Mesenteric fat pad (tissue), 1 donor: Measurements from ENCODE around the gene OBSCN. TPM values are rescaled to one million over a fixed set of nuclear protein-coding genes. Genes with fewer than 3 reads are reported as not detected.
A peak's percentile ranks its signal among the peaks of the same experiment; 100 is the strongest.

Experiments
- DNase-seq: peaks from one replicate; pipeline ENCODE4 v3.0.0-alpha.2; 2020; ENCODE audit warnings: low spot score
- total RNA-seq: library from RNA; stranded (reverse); fragmentation: NEBNext Ultra II Directional; extraction: Animal tissue kit (Norgen Biotek cat#: 25700); gene quantifications from one replicate; pipeline ENCODE4 v1.2.1, GENCODE V29; 2021
- donor health status: DM: yes; HTN: yes; CAD: no.

OBSCN gene
- total RNA-seq, 1 donor from 2014 or later, result 3.7 TPM

DNA sequence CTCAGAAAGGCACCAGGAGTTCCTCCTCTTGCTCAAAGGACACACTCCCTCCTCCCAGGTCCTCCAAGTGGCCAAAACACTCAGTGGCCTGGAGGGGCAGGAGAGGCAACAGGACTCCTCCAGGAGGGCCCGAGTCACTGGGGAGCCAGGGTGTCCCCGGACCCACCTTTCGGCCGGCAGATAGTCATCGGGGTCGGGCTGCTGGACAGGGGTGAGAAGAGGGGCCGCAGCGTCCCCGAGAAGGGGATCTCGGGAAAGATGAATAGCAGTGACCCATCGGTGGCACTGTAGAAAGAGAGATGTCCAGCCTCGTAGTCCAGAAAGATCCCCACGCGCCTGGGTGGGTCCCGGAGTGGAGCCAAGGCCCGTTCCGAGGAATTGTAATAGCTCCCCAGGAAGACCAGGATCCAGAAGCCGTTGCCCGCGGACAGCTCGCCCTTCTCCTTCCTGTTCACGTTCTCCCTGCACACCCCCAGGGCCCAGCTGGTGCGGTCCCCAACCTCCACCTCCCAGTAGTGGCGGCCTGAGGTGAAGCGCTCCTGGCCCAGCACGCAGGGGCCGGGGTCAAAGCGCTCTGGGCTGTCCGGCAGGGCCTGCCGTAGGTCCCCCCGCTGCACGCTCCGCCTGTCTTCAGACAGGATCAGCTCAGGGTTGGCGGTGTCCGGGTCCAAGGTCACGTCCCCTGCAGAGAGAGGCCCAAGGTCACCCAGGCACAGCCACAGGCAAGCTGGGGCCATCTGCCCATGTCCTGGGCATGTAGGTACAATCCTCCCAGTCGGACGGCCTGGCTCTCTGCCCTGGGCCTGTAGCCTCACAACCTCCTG lies 186.9 kb downstream of the OBSCN start:
- peak; percentile 86 for DNase-seq

DNA sequence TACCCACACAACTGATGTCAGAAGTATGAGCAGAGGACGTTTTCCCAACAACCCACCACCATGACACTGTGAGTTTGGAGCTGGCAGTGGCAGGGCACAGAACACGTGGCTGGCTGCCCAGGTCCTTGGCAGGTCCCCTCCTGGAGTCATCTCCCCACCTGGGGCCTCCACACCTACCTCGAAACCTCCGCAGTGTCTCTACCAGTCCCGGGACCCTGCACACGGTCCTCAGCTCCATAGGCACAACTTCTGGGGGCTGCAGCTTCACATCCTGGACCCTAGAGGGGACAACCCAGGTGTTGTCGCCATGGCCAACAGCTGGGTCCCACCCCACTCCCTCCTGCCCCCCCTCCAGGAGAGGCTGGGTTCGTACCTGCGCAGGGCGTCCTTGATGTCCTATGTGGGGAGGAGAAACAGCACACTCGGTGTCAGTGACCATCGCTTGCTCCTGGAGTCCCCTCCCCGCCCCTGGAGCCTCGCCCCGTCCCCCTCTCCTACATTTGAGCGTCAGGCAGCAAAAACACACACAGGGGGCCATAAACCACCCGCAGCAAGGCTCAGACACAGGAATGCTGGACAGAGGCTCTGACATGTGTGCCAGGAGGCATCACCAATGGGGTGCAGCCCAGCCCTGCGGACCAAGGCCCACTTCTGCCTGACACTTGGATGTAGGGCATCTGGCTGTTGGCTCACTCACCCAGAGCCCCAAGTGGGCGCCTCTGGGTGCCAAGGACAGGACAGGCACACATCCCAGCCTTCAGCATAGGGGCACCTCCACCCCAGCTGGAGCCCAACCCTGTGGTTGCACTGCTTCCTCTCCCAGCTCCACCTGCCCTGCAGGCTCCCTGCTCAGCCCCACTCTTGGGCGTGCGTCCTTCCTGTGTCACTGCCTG lies 189.2 kb downstream of the OBSCN start:
- DNase-seq, result peak; percentile 81

DNA sequence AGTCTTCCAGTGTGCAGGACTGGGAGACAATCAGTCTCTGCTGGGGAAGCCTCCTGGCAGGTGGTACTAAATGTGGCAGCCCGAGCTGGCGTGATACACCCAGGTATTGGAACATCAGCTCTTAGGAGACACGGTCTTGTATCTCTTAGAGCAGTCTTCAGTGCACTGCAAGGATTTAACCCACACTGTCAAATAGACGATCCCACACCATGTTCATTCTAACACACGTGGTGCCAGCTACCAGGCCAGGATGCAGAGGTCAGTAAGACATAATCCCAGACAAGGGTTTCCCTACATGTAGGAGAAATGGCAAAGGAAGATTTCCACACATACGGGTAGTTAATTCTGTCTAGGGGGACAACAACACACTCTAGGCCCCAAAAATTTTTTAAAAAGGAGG lies 190.1 kb downstream of the OBSCN start:
- DNase-seq, result peak; percentile 51

DNA sequence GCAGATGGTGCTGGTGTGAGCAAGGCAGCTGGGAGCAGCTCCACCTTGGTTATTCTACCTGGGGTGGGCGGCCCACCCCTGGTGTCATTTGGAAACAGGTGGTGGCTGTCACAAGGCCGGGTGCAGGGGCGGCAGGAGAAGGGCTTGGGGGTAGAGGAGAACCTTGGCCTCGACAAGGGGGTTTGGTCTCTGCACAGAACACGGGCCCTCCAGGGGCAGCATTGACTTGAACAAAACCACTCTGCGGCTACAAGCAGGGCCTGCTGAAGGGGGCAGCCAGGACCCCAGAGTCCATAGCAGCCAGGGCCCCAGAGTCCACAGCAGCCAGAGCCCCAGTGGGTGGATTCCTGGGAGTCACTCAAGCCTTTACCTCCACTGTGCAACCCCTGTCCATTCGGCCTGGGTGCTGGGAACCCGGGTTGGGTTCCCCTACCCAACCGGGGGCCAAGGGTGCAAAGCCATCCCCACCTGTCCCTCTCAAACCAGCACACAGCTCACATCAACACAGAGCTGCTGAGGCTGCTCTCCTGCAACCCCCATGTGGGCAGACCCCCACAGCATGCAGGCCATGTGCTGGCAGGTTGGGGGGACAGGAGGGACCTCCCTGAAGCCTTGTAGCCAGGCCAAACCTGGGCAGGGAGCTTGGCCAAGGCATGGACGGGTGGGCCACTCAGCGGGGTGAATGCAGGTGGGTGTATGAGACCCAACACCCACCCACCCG lies 191.1 kb downstream of the OBSCN start:
- peak; percentile 73 for DNase-seq

DNA sequence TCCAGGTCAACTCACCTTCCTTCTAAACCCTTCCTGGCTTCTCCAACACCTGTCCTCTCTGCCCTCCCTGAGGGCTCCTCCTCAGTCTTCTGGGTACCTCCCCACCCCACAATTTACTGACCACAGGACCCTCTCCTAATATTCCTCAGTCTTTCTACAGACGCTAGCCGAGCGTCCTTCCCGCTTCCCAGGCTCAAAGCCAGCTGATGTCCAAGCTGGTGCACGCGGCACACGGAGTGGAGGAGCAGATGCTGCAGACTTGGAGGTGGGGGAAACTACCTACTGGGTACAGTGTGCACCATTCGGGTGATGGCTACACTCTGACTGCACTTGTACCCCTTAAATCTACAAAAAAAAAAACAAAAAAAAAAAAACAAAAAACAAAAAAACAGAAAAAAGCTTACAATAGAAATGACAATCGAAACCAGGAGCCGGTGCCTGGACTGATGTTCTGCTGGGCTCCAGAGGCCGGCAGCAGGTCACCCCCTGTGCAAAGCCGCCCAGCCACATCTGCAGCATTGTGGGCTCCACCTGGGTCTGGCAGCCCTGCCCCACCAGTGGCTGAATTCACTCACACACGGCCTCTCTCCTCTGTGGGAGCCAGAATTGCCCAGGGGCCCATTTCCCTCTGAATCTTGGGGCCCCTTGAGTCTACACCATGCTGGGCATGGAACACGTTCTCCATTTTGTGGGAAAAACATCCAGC lies 191.8 kb downstream of the OBSCN start:
- DNase-seq, result peak; percentile 77

DNA sequence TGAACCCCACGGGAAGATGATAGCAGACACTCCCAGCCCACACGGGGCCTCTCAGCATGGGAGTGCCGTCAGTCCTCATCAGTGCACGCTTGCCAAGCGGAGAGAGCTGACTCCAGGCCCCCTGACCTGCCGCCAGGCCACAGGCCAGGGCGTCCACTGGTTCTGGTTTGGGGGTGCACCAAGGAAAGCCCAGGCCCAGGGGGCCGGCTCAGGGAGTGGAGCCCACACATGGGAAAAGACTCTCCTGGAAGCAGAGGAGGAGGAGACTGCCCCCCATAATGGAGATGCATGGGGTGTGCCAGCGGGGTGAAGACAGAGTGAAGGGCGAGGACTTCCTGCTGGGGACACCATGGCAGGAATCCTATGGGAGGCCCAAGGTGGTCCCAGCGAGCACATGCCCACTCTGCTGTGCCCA lies 192.4 kb downstream of the OBSCN start:
- DNase-seq, result peak; percentile 77

DNA sequence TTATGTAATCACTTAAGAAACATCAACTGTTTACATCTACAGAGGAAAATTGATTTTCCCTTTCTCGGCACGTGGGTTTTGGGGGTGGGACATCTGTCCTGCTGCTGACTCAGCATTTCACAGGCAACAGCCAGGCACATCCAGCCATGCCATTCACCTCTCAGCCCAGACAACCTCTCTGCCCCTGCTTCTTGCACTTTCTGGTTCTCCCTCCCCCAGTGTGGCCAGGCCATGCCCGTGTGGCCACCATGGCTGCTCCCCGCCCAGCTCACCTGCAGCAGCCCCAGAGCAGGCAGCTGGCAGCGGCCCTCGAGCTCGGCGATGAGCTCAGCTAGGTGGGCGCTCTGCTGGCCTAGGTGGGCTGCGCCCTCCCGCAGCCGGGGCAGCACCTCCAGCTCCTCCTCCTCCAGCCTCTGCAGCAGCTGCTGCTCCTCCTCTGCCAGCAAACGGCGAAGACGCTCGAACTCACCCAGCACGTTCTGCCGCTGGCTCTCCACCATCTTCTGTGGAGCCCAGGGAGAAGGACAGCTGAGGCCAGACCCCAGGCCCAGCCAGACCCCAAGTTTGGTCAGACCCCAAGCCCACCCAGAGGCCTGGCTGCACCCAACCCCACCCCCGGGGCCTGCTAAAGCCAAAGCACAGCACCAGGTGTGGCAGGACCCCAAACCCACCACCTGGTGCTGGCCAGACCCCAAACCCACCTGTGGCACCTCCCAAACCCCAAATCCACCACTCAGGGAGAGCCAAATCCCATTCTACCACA lies 193.0 kb downstream of the OBSCN start:
- peak; percentile 59 for DNase-seq

DNA sequence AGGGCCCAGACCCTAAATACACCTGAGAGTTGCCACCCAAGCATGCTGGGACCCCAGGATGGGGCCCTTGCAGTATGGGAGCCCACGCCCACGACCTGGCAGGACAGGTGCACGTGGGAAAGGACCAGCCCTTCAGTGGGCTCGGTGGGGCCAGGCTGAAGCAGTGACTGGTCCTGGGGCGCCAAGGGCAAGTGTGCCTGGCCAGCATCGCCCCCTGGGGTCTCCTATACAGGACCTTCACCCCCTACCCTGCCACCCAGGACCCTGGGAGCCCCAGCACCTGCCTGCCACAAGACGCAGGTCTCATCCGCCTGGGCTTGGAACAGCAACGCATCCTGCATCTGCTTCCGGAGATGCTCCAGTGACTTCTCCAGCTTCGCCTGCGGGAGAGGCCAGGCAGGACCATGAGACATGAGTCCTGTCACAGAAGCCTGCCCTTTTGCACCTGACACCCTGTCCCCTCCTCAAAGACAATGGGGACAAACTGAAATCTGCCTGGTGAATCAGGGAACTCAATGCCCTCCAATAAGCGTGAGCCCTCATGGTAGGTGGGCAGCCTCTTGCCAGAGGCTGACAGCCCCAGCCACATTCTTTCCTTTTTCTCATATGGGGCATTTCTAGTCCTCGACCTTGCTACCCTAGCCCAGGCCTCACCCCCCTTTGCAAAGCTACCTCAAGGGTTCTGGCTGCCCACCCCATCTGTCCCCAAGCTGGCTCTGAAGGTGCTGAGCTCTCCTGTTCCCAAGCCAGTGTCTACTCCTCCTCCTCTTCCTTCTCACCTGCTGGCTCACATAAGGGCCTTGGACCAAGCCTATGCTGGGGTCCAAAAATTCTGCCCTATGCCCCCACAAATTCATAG lies 194.2 kb downstream of the OBSCN start:
- DNase-seq, result peak; percentile 72

DNA sequence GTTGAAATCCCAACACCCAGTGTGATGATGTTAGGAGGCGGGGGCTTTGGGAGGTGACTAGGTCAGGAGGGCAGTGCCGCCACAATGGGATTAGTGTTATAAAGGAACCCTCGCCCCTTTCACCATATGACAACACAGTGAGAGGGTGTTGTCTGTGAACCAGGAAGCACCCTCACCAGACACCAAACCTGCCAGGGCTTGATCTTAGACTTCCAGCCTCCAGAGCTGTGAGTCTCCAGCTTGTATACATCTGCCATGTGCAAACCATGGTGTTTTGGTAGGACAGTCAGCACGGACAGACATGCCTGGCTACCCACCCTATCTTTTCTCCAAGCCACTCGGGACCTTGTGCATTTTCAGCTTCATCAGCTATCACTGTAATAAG lies 194.8 kb downstream of the OBSCN start:
- peak; percentile 65 for DNase-seq

DNA sequence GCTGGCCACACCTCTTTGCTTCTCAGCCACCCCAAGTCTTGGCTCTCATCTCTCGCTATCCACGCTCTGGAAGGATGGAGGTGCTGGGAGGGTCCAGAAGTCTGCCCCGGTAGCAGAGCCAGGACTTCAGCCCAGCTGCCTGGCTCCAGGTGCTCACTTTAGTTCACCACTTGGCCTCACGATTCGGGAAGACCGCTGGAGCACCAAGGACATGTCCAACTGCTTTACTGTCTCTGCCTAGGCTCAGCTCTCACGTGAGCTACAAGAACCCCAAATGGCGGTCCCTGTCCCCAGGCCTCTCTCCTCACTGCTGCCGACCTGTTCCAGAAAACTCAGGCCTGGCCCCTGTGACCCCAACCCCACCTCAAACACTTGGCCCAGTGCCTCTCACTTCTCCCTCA lies 195.4 kb downstream of the OBSCN start:
- DNase-seq, result peak; percentile 62

DNA sequence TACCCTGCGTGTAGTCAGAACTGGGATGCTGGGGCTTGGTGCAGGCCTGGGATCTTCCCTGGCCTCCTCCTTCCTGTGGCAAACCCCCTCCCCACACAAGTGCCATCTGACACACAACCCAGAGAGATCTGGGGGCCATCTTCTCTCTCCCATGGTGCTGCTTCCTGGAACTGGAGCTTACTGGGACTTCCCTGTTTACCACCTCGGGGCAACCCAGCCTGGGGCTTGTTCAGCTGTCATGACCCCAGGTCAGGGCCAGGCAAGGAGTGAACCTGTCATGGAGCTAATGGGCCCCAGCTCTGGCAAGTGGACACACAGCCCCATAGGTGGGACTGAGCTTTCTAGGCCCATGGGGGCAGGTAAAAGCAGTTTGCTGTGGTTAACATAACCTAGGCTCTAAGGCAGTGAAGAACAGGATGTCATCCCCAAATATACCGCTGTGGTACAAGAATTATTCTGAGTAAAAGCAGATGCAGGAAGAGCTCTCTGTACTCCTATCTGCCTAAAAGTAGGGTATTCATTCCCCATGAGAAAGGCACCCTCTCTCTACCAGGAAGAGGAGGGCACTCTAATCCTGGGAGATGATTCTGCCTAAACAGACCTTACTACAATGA lies 196.4 kb downstream of the OBSCN start:
- peak; percentile 51 for DNase-seq

DNA sequence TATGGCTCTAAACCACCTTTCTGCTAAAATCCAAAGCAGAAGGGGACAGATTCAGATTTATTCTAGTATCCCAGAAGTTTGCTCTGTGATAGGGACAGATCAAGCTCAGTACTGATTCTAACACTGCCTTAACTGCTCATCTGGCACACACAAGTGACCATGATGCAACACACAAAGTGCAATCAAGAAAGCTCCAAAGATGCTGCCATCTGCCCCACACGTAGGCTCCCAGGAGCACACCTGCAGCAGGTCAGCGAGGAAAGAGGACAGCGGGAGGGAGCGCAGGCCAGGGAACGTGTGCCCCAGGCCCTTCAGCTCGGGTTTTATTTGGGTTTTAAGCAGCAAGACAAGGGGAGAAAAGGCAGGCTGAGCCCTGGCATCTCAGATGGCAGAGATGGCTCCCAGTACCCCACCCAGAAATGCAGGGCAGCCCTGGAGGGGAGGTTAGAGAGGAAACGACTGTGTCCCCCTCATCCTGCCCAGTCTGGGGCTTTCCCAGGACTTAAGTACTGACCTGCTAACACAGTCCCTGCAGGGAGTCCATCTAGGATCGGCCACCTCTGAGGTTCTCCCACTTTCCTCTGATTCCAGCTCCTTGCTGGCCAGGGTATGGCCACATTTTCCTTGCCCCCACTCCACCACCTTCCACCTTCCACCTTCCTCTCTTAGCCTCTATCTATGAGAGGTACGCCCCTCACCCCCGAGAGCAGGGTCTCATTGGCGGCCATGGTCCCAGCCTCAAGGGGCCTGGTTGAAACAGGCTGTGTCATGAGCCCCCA lies 197.5 kb downstream of the OBSCN start:
- peak; percentile 60 for DNase-seq

DNA sequence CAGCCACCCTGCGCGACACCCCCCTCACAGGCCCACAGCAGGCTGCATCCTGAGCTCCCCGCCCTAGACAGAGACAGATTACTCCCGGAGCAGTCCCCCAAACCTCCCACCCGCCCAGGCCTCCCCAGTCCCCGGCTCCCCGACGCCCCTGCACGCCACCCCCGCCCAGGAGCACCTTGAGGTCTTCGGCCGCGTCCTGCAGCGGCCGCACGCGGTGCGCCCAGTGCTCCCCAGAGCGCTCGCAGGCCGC lies 198.1 kb downstream of the OBSCN start:
- no peak for DNase-seq

DNA sequence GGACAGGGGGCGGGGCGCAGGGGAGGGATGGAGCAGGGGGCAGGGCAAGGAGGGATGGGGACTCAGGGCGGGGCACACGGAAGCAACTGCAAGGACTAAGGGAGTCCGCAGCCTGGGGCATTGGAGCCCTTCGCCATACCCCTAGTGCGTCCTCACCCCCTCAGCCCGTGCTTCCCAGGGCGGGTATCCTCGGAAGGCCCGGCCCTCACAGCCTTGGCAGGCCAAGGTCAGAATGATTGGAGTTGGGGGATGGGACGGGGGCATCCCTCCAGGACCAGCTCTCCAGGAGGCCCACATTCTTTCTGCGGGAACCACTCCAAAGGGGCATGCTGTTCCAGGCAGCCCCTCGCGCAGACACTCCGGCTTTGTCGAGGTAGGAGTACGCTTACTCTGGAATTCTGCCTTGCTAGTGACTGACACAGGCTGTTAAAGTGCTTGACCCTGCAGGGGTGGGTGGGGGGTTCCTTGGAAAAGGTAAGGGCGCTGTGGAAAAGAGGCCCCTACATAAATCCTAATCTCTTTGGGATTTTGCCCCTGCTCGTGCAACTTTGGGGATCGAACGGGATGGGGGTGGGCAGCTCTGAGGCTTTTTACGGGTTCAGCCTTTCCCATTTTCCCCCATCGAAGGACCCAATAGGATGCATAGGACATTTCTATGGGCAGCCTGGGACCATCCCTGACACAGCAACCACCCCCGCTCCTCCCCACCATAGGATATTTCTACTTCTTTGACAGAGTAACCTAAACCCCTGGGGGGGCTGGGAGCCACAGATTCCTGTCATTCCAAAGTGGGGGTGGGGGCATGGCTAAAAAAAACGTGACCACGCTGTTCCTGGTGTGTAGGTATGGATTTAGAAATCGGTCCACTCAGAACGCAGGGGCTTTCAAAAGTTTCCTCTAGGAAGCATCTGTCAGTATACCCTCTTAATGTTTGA lies 199.5 kb downstream of the OBSCN start:
- peak; percentile 81 for DNase-seq

DNA sequence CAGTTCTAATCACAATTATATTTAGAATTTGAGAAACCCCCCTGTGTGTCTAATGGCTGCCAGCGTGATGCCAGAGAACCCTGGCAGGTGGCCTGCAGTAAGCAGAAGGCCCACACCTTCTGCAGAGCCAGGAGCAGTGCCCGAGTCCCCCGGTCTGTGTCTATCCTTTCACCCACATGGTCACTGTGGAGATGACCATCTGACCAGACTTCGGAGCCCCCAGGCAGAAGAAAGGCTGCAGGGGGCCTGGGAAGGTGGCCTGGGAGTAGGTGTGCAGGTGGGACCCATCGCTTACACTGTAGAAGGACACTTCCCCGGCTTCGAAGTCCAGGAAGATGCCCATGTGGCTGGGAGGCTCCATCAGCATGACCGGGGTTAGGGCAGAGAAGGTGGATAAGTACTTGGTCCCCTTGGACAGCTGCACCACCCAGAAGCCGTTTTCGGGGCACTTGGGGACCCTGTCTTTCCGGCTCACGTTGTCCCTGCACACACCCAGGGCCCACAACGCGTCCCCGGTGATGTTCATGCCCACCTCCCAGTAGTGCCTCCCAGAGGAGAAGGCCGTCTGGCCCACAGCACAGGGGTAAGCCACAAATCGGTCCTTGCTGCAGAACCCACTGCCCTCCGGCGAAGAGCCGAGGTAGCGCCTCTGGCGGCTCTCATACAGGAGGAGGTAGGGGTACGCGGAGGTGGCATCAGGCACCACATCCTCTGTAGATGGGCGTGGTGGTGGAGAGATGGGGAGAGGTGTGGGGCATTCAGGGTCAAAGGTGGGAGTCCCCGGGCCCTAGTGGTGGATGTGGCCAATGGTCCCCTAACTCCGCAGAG lies 200.4 kb downstream of the OBSCN start:
- peak; percentile 68 for DNase-seq
